CD4-positive, alpha-beta T cell treated with Interleukin-12 subunit alpha and Interleukin-12 subunit beta, for 1 hour (primary cell): ENCODE measurements around the gene RIN3.
"Not testable (repeated sequence)": the region's sequence is repeated elsewhere in the genome, so short reads cannot be mapped to it uniquely, and the experiment has no call there.

Source experiments
- DNase-seq: peaks from one replicate; pipeline ENCODE4 v3.0.0-alpha.2; 2020

RIN3 gene

DNA sequence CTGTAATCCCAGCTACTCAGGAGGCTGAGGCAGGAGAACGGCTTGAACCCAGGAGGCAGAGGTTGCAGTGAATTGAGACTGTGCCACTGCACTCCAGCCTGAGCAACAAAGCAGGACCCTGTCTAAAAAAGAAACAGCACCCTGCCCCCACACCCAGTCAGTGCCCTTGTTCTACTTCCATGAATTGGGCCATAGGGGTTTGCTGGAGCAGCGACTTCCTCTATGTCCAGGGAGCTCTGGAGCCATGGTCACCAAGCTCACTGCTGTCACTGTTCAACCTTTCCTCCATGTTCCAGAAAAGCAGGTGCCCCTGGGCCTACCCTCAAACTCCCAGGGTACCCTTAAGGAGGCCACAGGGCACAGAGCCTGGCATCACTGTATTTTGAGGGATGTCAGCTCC is 116.8 kb downstream of the RIN3 start:
- no peak for DNase-seq

DNA sequence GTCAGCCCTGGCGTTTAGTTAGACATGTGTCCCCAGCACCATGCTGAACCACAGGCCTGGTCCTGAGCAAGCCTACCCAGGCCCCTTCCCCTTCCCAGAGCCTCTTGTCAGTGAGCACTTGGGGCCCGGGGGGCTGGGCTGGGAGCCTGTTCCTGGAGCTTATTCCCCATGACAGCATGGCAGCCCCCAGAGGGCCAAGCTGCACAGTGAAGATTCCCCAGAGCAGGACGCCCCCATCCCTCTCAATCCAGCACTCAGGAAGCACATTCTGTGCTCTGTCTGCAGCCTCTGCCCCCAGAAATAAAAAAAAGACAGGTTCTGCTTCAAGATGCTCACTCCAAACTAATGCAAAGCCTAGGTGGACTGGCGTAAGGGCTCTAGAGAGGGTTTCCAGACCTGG is 117.5 kb downstream of the RIN3 start:
- DNase-seq: no peak

DNA sequence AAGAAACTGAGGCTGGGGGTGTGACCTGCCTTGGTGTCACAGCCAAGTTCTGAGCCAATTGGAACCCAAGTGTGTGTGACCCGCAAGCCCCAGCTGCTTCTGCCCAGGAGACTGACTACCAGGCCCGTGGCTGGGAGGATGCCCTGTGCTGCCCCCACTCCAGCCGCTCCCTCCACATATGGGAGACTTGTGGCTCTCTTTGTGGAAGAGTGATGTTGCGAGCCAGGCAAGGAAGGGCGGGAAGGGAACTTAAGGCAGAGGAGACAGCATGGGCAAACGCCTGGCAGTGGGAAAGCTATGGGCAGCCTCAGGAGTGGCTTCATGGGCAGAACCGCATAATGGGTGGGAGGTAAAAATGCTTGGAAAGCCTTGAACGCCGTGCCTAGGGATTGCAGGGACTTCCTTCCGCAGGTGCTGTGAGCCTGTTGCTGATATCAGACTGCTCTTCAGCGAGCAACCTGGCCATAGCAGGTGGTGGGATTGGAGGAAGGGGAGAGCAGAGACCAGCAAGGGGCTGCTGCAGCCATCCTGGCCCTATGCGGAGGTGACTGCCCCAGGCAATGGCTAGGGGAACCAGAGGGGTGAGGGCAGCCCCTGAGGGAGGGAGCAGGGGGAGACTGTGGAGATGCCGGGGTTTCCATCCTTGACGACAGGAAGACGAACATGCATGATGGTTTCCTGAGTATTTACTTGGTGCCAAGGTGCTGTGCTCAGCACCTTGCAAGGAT is 119.1 kb downstream of the RIN3 start:
- DNase-seq: no peak

DNA sequence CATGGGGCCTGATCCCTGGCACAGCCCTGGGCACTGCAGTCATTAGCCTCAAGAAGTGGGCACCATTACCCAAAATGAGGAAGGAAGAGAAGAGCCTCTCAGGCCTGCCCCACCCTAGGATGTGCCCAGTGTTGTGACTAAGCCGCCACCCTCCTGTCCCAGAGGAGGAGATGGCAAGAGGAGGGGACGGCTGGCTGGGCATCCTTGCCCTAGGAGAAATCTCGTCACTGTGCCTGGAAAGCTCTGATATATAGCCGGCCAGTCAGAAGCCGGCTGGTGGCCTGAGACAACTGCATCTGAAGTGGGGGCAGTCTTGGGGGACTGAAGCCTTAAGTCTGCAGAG is 119.7 kb downstream of the RIN3 start:
- no peak for DNase-seq

DNA sequence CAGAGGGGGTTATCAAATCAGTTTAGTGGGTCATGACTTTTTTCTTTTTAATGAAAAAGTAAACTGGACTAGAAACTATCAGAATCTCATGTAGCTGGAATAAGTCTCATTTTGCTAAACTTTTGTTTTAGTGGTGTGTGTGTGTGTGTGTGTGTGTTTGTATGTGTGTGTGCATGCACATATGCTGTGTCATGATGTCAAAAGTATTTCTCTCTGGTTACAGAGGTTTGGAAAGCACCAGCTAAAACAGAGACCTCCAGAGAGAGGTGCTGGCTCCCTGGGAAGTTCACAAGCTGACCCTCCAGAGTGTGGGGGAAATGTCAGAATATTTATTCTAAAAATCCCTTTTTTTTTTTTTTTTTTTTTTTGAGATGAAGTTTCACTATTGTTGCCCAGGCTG is 120.1 kb downstream of the RIN3 start:
- no peak for DNase-seq

DNA sequence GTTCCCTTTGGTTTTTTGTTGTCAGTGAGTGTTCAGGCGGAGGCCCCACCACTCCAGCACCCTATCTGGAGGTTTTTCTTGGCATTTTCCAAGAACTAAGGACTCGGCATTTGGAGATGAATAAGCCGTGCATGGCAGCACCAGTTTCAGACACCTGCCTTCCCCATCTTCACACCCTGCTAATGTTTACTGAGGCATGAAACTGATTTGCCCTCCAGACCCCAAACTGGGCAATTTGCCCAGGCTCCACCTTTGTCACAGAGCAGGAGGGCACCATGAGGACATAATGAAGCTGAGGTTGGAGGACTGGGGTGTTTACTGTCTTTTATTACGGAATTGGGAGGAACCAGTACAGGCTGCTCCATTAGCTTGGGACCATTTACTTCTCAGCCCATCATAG is 121.5 kb downstream of the RIN3 start:
- DNase-seq: no peak

DNA sequence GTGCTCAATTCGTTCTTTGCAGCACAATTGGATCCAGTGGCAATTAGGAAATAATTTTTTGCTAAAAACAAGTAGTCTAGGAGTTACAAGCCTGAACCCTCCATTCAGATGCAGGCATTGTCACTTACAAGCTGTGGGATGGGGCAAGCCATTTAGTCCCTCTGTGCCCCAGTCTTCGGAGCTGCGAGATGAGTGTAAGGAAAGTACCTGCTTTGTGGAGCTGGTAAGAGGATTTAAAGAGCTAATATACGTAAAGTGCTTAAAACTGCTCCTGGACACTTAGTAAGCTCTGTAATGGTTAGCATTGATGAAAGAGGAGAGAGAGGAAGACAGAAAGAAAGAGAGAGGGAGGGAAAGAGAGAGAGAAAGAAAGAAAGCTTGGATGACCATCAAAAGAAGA is 122.3 kb downstream of the RIN3 start:
- DNase-seq: no peak

DNA sequence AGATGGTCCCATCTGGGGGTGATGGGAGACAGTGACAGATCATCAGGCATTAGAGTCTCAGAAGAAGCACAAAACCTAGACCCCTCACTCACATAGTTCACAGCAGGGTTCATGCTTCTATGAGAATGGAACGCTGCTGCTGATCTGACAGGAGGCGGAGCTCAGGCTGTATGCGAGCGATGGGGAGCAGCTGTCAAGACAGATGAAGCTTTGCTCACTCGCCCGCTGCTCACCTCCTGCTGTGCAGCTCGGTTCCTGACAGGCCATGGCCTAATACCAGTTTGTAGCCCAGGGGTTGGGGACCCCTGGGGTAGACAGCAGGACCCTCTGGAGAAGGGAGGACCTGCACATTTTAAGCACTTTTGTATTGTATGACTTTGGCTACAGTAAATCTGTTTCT is 123.6 kb downstream of the RIN3 start:
- DNase-seq: no peak

DNA sequence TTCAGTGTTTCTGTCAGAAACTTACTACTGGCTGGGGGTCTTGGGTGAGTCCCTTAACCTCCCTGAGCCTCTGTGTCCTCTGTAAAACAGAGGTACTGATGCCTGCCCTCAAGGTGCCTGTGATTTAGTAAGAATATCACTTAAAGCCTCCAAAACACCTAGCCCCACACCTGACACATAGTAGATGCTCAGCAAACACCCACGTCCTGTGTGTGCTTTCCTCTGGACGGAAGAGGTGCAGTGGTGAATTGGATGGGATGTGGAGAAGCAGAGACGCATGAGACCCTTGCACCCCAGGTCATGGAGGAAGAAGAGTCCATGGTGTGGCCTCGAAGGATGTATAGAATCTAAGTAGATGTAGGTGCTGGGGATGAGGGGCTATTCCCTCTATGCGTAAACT is 124.3 kb downstream of the RIN3 start:
- DNase-seq: no peak

DNA sequence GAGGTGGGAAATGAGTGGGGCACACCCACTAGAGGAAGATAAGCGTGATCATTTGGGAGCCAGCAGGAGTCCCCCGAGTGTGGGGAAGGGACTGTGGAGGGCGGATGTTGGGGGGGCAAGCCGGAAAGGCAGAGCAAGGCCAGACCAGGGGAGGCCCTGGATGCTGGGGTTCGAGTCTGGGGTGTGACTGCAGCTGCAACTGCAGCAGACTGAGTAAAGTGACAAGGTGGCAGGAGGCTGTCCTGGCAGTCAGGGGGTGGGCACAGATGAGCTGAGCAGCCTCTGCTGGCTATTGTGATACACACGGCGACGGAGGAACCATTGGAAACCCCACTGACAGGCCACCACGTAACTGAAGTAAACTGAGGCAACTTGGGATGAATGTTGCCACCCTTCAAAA is 124.7 kb downstream of the RIN3 start:
- DNase-seq: no peak

DNA sequence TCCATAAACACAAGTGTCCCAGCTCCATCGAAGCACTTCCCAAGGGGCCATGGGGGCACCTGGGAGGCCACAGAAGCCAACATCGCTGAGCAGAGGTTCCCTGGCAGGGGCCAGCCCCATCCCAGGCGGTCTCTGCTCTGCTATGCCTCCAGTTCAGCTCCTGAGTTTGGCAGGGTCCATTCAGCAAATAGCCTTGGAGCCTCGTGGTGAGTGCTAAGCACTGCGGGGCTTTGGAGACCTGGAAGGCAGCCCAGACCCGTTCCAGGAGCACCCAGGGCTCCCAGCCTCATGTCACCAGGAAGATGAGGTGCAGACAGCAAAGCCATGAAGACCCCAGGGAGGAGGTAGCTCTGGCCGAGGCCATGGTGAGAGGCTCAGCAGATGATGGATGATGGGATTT is 125.3 kb downstream of the RIN3 start:
- DNase-seq: no peak

DNA sequence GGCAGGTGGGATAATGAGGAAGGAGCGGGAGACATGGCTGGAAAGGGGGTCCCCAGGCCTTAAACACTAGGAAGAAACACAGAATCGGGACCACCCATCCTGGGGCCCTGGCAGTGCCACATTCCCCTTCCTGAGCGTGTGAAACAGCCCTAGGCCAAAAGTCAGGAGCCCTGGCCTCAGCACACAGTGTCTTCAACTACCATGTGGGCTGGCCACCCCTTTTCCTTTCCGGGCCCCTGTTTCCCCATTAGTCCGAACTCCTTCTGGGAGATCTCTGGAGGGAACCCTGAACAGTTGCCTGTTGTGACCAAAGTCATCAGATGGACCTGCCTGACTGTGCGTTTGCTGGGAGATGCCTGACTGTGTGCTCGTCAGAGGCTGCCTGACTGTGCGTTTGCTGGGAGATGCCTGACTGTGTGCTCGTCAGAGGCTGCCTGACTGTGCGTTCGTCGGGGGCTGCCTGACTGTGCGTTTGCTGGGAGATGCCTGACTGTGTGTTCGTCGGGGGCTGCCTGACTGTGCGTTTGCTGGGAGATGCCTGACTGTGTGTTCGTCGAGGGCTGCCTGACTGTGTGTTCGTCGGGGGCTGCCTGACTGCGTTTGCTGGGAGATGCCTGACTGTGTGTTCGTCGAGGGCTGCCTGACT is 126.0 kb downstream of the RIN3 start:
- not testable (repeated sequence) for DNase-seq

DNA sequence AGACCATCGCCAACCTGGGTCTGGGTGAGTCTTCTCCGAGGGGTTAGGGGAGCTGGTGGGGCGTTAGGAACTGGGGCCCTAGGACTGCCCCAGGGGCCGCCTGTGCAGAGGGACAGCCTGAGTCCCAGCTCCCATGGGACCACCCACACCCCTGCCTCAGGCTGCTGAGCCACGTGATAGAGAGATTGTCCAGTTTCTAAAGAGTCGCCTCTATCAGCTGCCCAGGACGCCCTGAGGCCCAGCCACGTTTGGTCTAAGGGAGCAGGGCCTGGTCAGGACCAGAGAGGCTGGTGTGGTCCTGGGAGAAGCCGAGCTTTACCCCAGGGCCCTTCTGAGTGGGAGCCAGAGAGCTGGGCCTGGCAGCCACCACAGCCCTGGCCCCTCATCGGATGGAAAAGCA is 127.7 kb downstream of the RIN3 start:
- DNase-seq: no peak

DNA sequence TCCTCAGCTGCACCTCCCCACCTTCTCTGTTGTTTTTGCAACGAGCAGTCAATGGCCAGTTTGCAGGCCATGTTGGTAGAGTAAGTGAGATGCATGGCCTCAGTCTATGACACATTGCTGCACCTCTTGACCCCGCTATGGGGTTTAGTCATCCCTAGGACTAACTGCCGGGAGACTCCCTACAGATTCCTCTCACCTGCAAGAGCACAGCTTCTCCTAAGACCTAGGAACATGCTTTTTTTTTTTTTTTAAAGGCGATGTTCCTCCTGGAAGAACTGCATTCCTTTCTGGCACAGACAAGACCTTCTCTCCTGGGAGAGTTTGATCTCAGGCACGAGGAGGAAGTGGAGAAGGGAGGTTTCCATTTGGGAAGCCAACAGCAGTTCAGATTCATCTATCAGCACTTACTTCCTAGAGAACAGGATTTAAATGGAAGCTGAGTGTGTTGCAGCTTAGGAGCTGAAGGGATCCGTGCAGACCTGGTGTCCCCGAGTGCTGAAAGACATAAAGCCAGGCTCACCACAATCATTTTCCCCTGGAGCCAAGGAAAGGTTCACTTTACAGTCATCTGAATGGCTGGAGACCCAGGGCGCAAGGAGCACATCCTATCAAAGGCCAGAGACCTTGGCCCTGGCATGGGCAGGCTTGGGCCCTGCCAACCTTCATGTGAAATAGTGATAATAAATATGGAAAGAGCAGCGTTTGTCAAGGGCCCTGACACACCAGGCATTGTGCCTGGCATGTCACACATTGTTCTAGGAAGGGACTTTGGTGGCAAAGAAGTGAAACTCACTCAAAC is 130.8 kb downstream of the RIN3 start:
- DNase-seq: no peak

DNA sequence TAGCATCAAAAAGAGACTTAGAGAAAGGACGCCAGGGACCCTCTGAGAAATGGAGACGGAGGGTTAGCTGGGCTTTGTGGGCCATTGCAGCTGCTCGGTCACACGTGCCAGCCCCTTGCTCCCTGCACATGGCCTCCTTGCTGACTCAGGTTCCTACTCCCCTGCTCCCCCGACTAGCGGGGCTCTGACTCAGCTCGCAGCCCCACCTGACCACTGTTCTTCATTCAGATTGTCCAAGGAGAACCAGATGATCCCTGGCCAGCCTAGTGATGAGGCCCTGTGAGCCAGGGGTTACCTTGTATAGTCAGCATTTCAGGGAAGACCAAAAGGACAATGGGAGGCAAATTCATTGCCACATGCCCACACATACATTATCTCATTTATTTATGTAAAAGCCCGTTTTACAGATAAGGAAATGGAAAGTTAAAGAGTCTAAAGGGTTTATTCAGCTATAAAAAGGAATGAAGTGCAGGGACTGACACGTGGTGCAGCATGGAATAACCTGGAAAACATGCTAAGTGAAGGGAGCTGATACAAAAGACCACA is 131.5 kb downstream of the RIN3 start:
- no peak for DNase-seq

DNA sequence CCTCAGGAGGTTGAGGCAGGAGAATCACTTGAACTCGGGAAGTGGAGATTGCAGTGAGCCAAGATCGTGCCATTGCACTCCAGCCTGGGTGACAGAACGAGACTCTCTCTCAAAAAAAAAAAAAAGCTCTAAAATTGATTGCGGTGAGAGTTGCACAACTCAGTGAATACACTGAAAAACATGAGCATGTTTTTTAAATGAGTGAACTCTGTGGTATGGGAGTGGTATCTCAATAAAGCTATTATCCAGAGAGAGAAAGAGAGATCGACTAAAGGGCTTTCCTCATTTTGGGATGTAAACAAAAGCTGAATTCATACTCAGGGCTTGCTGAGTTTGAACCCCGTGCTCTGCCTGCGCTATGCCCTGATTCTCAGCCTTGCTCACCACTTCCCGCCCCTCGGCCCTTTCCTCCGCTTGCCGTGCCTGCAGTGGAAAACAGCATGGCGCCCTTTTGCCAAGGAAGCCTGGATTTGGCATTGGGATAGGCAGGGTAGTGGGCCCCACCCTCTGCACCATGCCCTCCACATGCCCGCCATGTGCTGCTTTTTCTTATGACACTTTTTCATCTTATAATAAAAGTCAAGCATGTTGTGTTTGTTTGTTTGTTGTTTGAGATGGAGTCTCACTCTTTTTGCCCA is 132.4 kb downstream of the RIN3 start:
- no peak for DNase-seq

DNA sequence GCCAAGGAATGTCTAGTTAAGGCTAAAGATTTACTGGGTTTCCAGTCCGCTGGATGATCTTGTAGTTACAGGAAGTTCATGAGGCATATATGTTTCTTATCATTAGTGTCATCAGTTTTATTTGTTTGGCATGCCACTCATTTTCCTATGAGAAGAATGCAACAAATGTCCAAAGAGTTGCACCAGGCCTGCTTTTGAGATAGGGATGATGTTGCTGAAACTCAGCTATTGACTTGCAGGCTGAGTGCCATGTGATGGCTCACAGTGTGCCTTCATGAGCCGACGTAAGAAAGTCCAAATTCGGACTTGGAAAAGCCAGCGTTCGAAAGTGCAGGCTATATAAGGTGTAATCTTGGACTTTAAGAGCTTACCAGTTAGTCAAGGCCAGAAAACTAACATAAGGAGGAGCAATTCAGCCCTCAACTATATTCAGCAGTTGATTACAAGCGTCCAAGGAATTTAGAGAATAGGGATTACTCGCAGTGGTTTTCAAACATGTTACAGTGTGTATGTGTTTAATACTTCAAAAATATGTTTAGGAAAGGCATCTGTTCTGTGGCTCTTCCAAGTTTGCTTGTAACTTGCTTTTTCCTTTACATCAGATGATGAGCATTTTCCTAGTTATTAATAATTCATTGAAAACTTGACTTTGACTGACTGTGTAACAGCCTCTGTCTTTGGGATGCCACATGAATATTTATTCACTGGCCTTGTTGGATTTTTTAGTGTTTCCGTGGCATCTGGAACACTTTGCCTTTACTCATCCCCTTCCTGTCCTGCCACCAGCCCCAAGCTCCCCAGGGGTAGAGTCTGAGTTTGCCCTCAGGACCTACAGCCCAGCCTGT is 133.6 kb downstream of the RIN3 start:
- DNase-seq: no peak

DNA sequence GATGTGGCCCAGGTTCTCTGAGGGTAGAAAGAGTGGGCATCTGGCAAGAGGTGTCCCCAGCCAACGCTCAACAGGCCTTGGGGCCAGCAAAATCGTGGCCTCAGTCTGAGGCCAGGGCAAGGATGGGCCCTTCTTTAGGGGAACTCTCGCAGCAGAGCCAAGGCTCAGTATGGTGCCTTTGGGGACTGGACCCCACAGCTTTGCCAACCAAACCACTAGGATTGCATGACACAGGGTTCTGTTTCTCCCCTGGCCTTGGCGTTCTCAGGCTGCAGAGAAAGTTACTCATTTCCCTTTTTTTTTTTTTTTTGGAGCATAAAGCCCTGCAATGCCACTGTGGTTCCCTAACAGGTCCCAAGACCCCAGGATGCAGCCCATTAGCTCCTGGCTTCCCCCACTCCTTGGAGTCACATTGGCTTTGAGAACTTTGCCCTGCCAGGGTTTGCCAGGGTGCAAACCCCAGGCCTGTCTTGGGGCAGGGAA is 134.3 kb downstream of the RIN3 start:
- DNase-seq: no peak

DNA sequence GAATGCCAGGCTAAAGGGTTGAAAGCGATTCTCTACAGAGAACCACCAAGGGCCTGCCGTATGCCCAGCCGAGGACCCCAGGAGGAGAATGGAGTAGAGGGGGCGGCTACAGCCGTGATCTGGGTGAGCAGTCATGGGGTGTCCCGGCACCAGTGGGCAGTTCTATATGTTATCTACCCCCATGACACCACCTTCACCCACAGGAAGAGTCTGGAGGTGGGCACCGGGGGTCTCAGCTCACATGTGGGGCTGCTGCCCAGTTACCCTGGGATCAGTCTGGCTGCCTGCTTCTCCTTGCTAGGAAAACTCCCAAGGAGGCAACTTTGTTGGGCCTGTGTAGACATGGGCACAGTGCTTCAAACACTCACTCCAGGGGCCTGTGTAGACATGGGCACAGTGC is 135.5 kb downstream of the RIN3 start:
- DNase-seq: no peak

DNA sequence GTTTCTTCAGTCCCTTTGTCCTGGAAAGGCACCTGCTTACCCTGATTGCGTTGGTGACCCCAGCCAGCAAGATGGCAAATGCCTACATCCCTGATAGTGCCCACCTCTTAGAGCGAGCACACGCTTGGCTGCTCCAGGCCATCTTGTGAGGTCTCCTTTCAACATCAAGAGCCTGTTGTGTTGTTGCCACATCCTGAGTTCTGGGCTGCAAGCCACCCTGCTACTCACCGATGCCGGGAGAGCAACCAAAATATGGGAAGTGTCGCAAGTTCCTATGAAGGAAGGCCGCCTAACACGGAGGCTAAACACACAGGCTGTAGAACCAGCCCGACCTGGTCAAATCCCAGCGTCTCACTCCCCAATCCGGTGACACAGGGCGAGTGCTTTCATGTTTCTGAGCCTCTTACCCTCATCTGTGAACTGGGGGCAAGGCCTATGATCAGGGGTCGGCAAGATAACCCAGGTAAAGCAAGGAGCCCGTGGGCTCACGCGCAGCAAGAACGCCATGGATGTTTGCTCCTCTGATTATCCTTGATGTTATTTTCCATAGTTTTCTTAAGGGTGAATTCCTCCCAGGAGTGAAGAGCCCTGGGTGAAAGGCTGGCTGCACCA is 136.5 kb downstream of the RIN3 start:
- DNase-seq: no peak

DNA sequence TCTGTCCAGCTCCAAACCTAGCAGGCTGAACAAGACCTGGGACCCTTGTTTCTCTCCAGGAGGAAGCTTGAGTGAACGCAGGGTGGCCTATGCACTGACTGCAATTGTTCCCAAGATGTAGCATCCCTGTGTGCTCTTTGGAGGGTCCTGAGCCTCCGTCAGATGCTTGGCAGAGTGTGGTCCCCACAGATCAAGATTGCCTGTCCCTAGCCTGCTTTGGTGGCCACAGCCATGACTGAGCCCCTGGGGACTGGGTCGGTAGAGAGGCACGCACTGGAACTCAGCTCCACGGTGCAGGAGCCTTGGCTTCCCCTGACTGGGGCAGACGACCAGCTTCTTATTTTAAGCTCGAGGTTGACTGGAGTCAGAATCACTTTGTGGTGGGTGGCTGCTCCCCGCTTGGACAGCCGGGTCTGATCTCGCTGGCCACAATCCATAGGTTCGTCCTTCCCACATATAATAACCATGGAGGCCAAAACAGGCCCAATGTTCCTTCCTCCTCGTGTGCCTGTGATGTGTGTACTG is 137.1 kb downstream of the RIN3 start:
- DNase-seq: no peak
